ENCODE measurements around the gene RASA3. TPM values are rescaled to one million over a fixed set of nuclear protein-coding genes. Genes with fewer than 3 reads are reported as not detected.

The RASA3 gene
- total and polyA plus RNA-seq, 2 of the 8 experiments (the other 6 are each of a cell fraction or from before 2014, with no cell fraction given) = 7.5 to 21.9 TPM

- TF ChIP-seq CHD7 (IDR thresholded peaks at IDR 0.05; ENCODE audit: insufficient replicate concordance, low read length) = no peak
- TF ChIP-seq SAP30 (IDR thresholded peaks at IDR 0.05; ENCODE audit: insufficient read depth, insufficient replicate concordance, low read length) = no peak
- no peak for TF ChIP-seq SIX5 (IDR thresholded peaks at IDR 0.05; ENCODE audit: low read depth, low read length)
- no peak for TF ChIP-seq RFX5 (IDR thresholded peaks at IDR 0.05; ENCODE audit: borderline replicate concordance, low read depth, low read length)
Measured at GRCh38 chr13:114026481-114026880, 105.9 kb downstream of the RASA3 start (continued).
